GM23338 (cell line): Measurements from ENCODE around the gene WNT7A. TPM values are rescaled to one million over a fixed set of nuclear protein-coding genes. Genes with fewer than 3 reads are reported as not detected.

Experiments used
- ATAC-seq: fragments of 200-7000 bp; cut with Tn5 transposase; 3 replicates; pipeline ENCODE4 v1.9.1; 2020
- DNase-seq: peaks from one replicate; pipeline ENCODE4 v3.0.0-alpha.2; 2015; ENCODE audit warnings: low spot score
- H2AFZ ChIP-seq: fragments of 200-600 bp; sonication (generic); 2 replicates; pipeline ENCODE4 v1.8.0; 2016; ENCODE audit warnings: antibody characterized with exemption, mild to moderate bottlenecking, moderate library complexity
- H3F3A ChIP-seq: fragments of 200-600 bp; sonication (generic); replicated peaks from 2 replicates; pipeline ENCODE4 v1.8.0; 2017; ENCODE audit warnings: antibody characterized with exemption, mixed run types, low read depth
- H3K27ac ChIP-seq: fragments of 200-600 bp; sonication (generic); 2 replicates; pipeline ENCODE4 v1.6.1; 2016; ENCODE audit warnings: low read depth
- H3K27me3 ChIP-seq: fragments of 200-600 bp; sonication (generic); 2 replicates; pipeline ENCODE4 v1.8.0; 2016; ENCODE audit warnings: mild to moderate bottlenecking, mixed run types, moderate library complexity; ENCODE audit not compliant: insufficient read depth
- H3K36me3 ChIP-seq: fragments of 200-600 bp; sonication (generic); 2 replicates; pipeline ENCODE4 v1.8.0; 2016; ENCODE audit warnings: mild to moderate bottlenecking; ENCODE audit not compliant: insufficient read depth
- H3K4me1 ChIP-seq: fragments of 200-600 bp; sonication (generic); 2 replicates; pipeline ENCODE4 v1.8.0; 2016; ENCODE audit warnings: mild to moderate bottlenecking, moderate library complexity; ENCODE audit not compliant: insufficient read depth
- H3K4me2 ChIP-seq: fragments of 200-600 bp; sonication (generic); 2 replicates; pipeline ENCODE4 v1.7.1; 2017; ENCODE audit warnings: mixed run types
- H3K4me3 ChIP-seq: fragments of 200-600 bp; sonication (generic); 2 replicates; pipeline ENCODE4 v1.6.1; 2016; ENCODE audit warnings: mixed run types
- H3K79me2 ChIP-seq: fragments of 200-600 bp; sonication (generic); replicated peaks from 2 replicates; pipeline ENCODE4 v1.8.0; 2017; ENCODE audit warnings: mild to moderate bottlenecking; ENCODE audit not compliant: insufficient read depth
- H3K9me2 ChIP-seq: fragments of 200-600 bp; sonication (generic); 2 replicates; pipeline ENCODE4 v1.8.0; 2017; ENCODE audit not compliant: insufficient read depth
- H4K20me1 ChIP-seq: fragments of 200-600 bp; sonication (generic); replicated peaks from 2 replicates; pipeline ENCODE4 v1.8.0; 2017; ENCODE audit warnings: mild to moderate bottlenecking; ENCODE audit not compliant: insufficient read depth
- H3K27ac Mint-ChIP-seq: 2 replicates; pipeline ENCODE4 v1.8.0; 2020; ENCODE audit warnings: inconsistent platforms, mild to moderate bottlenecking, moderate library complexity, mixed read lengths
- H3K27me3 Mint-ChIP-seq: 3 replicates; pipeline ENCODE4 v1.8.0; 2022; ENCODE audit warnings: low read depth, mild to moderate bottlenecking, moderate library complexity, mixed read lengths, inconsistent platforms; ENCODE audit not compliant: insufficient read depth, poor library complexity
- H3K36me3 Mint-ChIP-seq: 3 replicates; pipeline ENCODE4 v1.8.0; 2021; ENCODE audit warnings: low read depth, mild to moderate bottlenecking, inconsistent platforms, moderate library complexity, mixed read lengths
- H3K4me1 Mint-ChIP-seq: 3 replicates; pipeline ENCODE4 v1.8.0; 2020; ENCODE audit warnings: mild to moderate bottlenecking, inconsistent platforms, mixed read lengths
- H3K4me3 Mint-ChIP-seq: 3 replicates; pipeline ENCODE4 v1.8.0; 2021; ENCODE audit warnings: moderate library complexity, mild to moderate bottlenecking, inconsistent platforms, mixed read lengths
- H3K9me3 Mint-ChIP-seq: 3 replicates; pipeline ENCODE4 v1.8.0; 2020; ENCODE audit warnings: moderate library complexity, mild to moderate bottlenecking, inconsistent platforms, mixed read lengths
- CREB1 ChIP-seq: fragments of 250-450 bp; sonication (Bioruptor Pico); IDR thresholded peaks from 2 replicates; pipeline ENCODE4 v1.5.0; 2020; ENCODE audit warnings: low read depth, mild to moderate bottlenecking, moderate library complexity
- CTCF ChIP-seq, 2 experiments: fragments of 200-600 bp in 1 of 2; sonication (generic) in 1 of 2; conservative IDR thresholded peaks; 2 replicates each; pipeline versions ENCODE4 v1.5.1 to v1.6.1; 2016 to 2017; ENCODE audit warnings: antibody characterized with exemption in 2 of 2, low read depth in 2 of 2, mild to moderate bottlenecking in 2 of 2, moderate library complexity in 1 of 2
- EZH2 ChIP-seq: fragments of 200-600 bp; sonication (generic); IDR thresholded peaks from one replicate; pipeline ENCODE4 v1.8.0; 2017; ENCODE audit warnings: antibody characterized with exemption, mild to moderate bottlenecking, low read depth; ENCODE audit not compliant: unreplicated experiment
- EZH2phosphoT487 ChIP-seq: fragments of 200-600 bp; sonication (generic); IDR thresholded peaks from one replicate; pipeline ENCODE4 v1.8.1; 2018; ENCODE audit warnings: antibody characterized with exemption; ENCODE audit not compliant: unreplicated experiment
- NANOG ChIP-seq: IDR thresholded peaks from 2 replicates; pipeline ENCODE4 v1.6.1; 2016; ENCODE audit warnings: antibody characterized with exemption, borderline replicate concordance
- REST ChIP-seq: IDR thresholded peaks from one replicate; pipeline ENCODE4 v1.6.1; 2018; ENCODE audit warnings: antibody characterized with exemption; ENCODE audit not compliant: unreplicated experiment
- STAT1 ChIP-seq: IDR thresholded peaks from one replicate; pipeline ENCODE4 v1.6.1; 2016; ENCODE audit warnings: antibody characterized with exemption; ENCODE audit not compliant: unreplicated experiment
- ZNF114 ChIP-seq: fragments of 250-450 bp; sonication (Bioruptor Pico); IDR thresholded peaks from 2 replicates; pipeline ENCODE4 v1.5.0; 2020; ENCODE audit warnings: mild to moderate bottlenecking, moderate library complexity
- ZNF331 ChIP-seq: fragments of 250-450 bp; sonication (Bioruptor Pico); IDR thresholded peaks from 2 replicates; pipeline ENCODE4 v1.5.0; 2020; ENCODE audit warnings: low read depth, mild to moderate bottlenecking, moderate library complexity
- polyA plus RNA-seq: library from polyadenylated mRNA; unstranded; fragments of >200 nt; fragmentation: Nextera tagmentation; extraction: Ambion mirVana; gene quantifications from 2 replicates; pipeline ENCODE4 v1.2.1, GENCODE V29; 2016
- total RNA-seq: library from RNA; depleted of rRNA; stranded (reverse); fragments of >200 nt; shearing (Covaris generic); gene quantifications from 2 replicates; pipeline ENCODE4 v1.2.3, GENCODE V29; 2014

Gene WNT7A
- total and polyA plus RNA-seq, 2 experiments from 2014 or later = not detected

GRCh38 chr3:13845806-13846205 lies 34.1 kb downstream of the WNT7A start:
- no peaks in the 10 kb centered on the region for H3K79me2 ChIP-seq
- H3K9me3 Mint-ChIP-seq = no peaks in the 10 kb centered on the region
- no peaks in the 10 kb centered on the region for H4K20me1 ChIP-seq
- DNase-seq = no peak
- no peak overlapping the region for H3K4me3 ChIP-seq
- TF ChIP-seq ZNF114 (no peak), NANOG (no peak)
- no peak overlapping the region for H3K4me2 ChIP-seq
- no peak overlapping the region for H3K27ac ChIP-seq
- H3K9me2 ChIP-seq = no peaks in the 10 kb centered on the region
- H3K36me3 ChIP-seq = no peaks in the 10 kb centered on the region
- no peaks in the 10 kb centered on the region for H3F3A ChIP-seq
- H2AFZ ChIP-seq = no peak overlapping the region
- H3K4me1 ChIP-seq = peaks cover 5% of the 10 kb centered on the region; the same call in 1 of the 2 replicates
- H3K27me3 Mint-ChIP-seq = peaks cover 5% of the 10 kb centered on the region
- H3K27me3 ChIP-seq = no peaks in the 10 kb centered on the region
- peaks cover 9% of the 10 kb centered on the region for H3K4me1 Mint-ChIP-seq
- ATAC-seq = no peak
- H3K27ac Mint-ChIP-seq = no peak overlapping the region
- H3K36me3 Mint-ChIP-seq = no peaks in the 10 kb centered on the region
- no peak overlapping the region for H3K4me3 Mint-ChIP-seq

GRCh38 chr3:13844911-13845310 lies 35.0 kb downstream of the WNT7A start:
- no peak overlapping the region for H3K4me3 ChIP-seq
- no peaks in the 10 kb centered on the region for H3F3A ChIP-seq
- peaks cover 2% of the 10 kb centered on the region for H3K27me3 Mint-ChIP-seq
- DNase-seq = no peak
- ATAC-seq = no peak
- H3K4me2 ChIP-seq = no peak overlapping the region
- H3K4me1 ChIP-seq = peaks cover 5% of the 10 kb centered on the region; the same call in 1 of the 2 replicates
- no peaks in the 10 kb centered on the region for H3K36me3 Mint-ChIP-seq
- no peaks in the 10 kb centered on the region for H4K20me1 ChIP-seq
- no peak overlapping the region for H2AFZ ChIP-seq
- H3K79me2 ChIP-seq = no peaks in the 10 kb centered on the region
- H3K27ac Mint-ChIP-seq = no peak overlapping the region
- peaks cover 9% of the 10 kb centered on the region for H3K4me1 Mint-ChIP-seq
- no peak overlapping the region for H3K27ac ChIP-seq
- TF ChIP-seq CREB1 (CRISPR knock-in tag) (no peak), ZNF331 (CRISPR knock-in tag) (no peak), REST (no peak), NANOG (no peak), CTCF (conservative IDR thresholded peaks at IDR 0.05; ENCODE audit: low read depth in 2 of 2) (no peak), EZH2phosphoT487 (no peak), EZH2 (no peak), STAT1 (no peak)
- no peaks in the 10 kb centered on the region for H3K36me3 ChIP-seq
- no peak overlapping the region for H3K4me3 Mint-ChIP-seq
- H3K9me3 Mint-ChIP-seq = no peaks in the 10 kb centered on the region
- H3K27me3 ChIP-seq = no peaks in the 10 kb centered on the region
- no peaks in the 10 kb centered on the region for H3K9me2 ChIP-seq
